ENCODE data around the gene PKP3. TPM values are rescaled to one million over a fixed set of nuclear protein-coding genes. Genes with fewer than 3 reads are reported as not detected.

The PKP3 gene
- polyA plus RNA-seq, 2 of the 4 experiments (the other 2 are of a cell fraction), result 12.1 to 25.9 TPM

DNA sequence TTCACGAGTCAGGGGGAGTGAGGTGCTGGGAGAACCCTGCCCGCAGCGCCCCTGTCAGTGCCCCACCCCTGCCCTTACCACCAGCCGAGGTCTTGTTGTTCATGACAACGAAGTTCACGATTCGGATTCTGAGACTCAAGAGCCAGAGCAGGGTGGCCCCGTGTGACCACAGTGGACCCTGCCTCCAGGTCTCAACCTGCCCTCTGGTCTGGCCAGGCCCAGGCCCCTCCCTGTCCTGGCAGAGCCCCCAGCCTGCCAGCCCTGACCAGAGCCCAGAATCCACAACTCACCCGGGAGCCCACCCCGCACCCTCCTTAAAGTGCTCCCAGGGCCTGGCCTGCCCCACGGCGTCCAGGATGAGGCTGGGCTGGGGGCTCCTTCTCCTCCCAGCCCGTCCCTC is 37.9 kb downstream of the PKP3 start:
- TF ChIP-seq MAFK (IDR thresholded peaks at IDR 0.05; ENCODE audit: partially characterized antibody), result no peak
- TF ChIP-seq FOSB (CRISPR knock-in tag; IDR thresholded peaks at IDR 0.05), result no peak
- Histone ChIP-seq H3K4me3 (no peak overlapping the region), H3K27ac (no peak overlapping the region), H3K9me3 (no peaks in the 10 kb centered on the region), H3K4me2 (no peak overlapping the region), H3K4me1 (peaks cover 5% of the 10 kb centered on the region; the same call in 1 of the 3 replicates)
- WGBS (ENCODE audit: missing lambda C conversion rate), result 70% methylated on average over 9 of the region's 13 CpGs
- ATAC-seq (no peak; a peak in 1 of 6 replicates), FAIRE-seq (no peak), DNase-seq (ENCODE audit: low read depth in 1 of 2, low spot score in 1 of 2) (no peak)
- ChIA-PET POLR2A (no interaction called here), CTCF (interaction anchor here (3.4 kb wide), 1 partner anchor 16 kb away, joined by 12 read pairs; no protein-coding TSS in a partner anchor)

DNA sequence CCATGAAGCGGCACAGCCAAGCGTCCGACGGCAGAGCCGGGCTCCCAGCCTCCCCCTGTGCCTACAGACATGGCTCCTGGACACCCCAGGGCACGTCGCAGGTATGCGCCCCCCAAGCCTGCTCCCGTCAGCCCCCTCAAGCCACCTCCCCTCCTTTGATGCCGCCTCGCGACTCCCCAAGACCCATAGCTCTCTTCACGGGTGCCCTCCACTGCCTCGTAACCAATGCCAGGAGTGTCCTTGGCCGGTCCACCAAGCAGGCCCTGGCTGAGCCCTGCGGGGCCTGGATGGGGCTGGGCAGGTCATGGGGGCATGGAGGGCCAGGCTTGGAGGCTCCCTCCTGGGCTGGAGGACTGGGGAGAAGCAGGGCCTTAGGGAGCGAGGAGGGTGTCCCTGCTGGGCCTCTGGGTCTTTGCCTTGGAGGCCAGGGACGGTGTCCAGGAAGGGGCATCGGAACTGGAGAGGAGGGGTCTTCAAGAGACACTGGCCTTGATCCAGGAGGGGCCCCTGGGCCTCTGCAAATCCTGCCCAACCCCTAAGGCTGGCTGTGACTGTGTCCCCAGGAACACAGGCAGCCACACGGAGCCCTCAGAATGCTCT is 38.6 kb downstream of the PKP3 start:
- H3K4me1 ChIP-seq, result peaks cover 5% of the 10 kb centered on the region; the same call in 1 of the 3 replicates
- H3K4me3 ChIP-seq, result no peak overlapping the region
- no peak overlapping the region for H3K27ac ChIP-seq
- DNase-seq (ENCODE audit: low read depth in 1 of 2, low spot score in 1 of 2) (no peak), ATAC-seq (no peak), FAIRE-seq (no peak)
- 80% methylated on average over 13 of the region's 20 CpGs for WGBS (ENCODE audit: missing lambda C conversion rate)
- peaks cover 6% of the 10 kb centered on the region; the same call in 1 of the 3 replicates for H3K9me3 ChIP-seq
- POLR2A ChIA-PET, result no interaction called here
- CTCF ChIA-PET, result interaction anchor here (3.4 kb wide), 1 partner anchor 15 kb away, joined by 12 read pairs; no protein-coding TSS in a partner anchor
- TF ChIP-seq FOXS1 (CRISPR knock-in tag; IDR thresholded peaks at IDR 0.05) (no peak), HEYL (CRISPR knock-in tag; IDR thresholded peaks at IDR 0.05) (no peak), POLR2A (IDR thresholded peaks at IDR 0.05; ENCODE audit: low read length) (no peak), RARB (CRISPR knock-in tag; IDR thresholded peaks at IDR 0.05) (no peak), HOXB13 (CRISPR knock-in tag; IDR thresholded peaks at IDR 0.05; ENCODE audit: low read depth) (no peak), KDM5A (IDR thresholded peaks at IDR 0.05) (no peak), JUN (IDR thresholded peaks at IDR 0.05) (no peak), RAD21 (conservative IDR thresholded peaks at IDR 0.05 in 1 of 2, IDR thresholded peaks at IDR 0.05 in 1 of 2) (no peak), TP53 (CRISPR knock-in tag; IDR thresholded peaks at IDR 0.05) (no peak), NR3C1 (IDR thresholded peaks at IDR 0.05) (no peak), BHLHE40 (IDR thresholded peaks at IDR 0.05; ENCODE audit: low read depth, low read length) (no peak), ZSCAN20 (CRISPR knock-in tag; IDR thresholded peaks at IDR 0.05) (no peak), ZFP36 (IDR thresholded peaks at IDR 0.05; ENCODE audit: borderline replicate concordance, partially characterized antibody) (no peak), NPAS2 (CRISPR knock-in tag; IDR thresholded peaks at IDR 0.05; ENCODE audit: borderline replicate concordance) (no peak), RCOR1 (IDR thresholded peaks at IDR 0.05; ENCODE audit: low read depth, low read length) (no peak)
- TF ChIP-seq, protein P1, sequence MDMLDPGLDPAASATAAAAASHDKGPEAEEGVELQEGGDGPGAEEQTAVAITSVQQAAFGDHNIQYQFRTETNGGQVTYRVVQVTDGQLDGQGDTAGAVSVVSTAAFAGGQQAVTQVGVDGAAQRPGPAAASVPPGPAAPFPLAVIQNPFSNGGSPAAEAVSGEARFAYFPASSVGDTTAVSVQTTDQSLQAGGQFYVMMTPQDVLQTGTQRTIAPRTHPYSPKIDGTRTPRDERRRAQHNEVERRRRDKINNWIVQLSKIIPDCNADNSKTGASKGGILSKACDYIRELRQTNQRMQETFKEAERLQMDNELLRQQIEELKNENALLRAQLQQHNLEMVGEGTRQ (IDR thresholded peaks at IDR 0.05), result no peak
- TF ChIP-seq, protein P2, sequence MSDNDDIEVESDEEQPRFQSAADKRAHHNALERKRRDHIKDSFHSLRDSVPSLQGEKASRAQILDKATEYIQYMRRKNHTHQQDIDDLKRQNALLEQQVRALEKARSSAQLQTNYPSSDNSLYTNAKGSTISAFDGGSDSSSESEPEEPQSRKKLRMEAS (IDR thresholded peaks at IDR 0.05), result no peak
- no peak overlapping the region for H3K4me2 ChIP-seq

DNA sequence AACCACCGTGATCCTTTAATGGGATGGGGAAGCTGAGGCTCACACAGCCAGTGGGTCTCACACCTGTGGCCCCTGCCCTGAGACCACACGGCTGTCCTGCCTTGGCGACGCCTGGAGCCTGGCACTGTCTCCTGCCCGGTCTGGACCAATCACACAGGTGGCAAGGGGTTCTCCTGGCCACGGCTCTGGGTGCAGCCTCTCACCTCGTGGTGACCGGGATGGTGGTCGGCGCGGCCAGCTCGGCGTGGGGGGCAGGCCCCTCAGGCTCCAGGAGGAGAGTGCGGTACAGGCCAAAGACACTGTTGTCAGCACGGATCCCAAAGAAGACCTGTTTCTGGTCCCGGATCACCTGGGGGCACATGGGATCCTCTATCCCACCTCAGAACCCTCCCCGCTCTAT is 39.1 kb downstream of the PKP3 start:
- POLR2A ChIA-PET, result no interaction called here
- TF ChIP-seq NR3C1 (IDR thresholded peaks at IDR 0.05), result no peak
- TF ChIP-seq TFCP2L1 (CRISPR knock-in tag; IDR thresholded peaks at IDR 0.05), result no peak
- no peak for TF ChIP-seq EP300 (IDR thresholded peaks at IDR 0.05)
- no peak for TF ChIP-seq CEBPB (IDR thresholded peaks at IDR 0.05)
- TF ChIP-seq CHD2 (IDR thresholded peaks at IDR 0.05; ENCODE audit: low read length, partially characterized antibody), result no peak

More for the DNA sequence above, 39.1 kb downstream of the PKP3 start:
- no peak for FAIRE-seq
- Histone ChIP-seq H3K27ac (no peak overlapping the region), H3K4me1 (peaks cover 5% of the 10 kb centered on the region; the same call in 1 of the 3 replicates), H3K4me2 (no peak overlapping the region), H3K9me3 (peaks cover 6% of the 10 kb centered on the region; the same call in 1 of the 3 replicates), H3K4me3 (no peak overlapping the region)
- no peak for DNase-seq (ENCODE audit: low read depth in 1 of 2, low spot score in 1 of 2)
- CTCF ChIA-PET, result interaction anchor here (1.0 to 3.4 kb wide), 2 partner anchors 15 to 17 kb away, joined by 3 to 12 read pairs; partner anchors contain the start of gene PTDSS2
- ATAC-seq, result no peak
- 85% methylated on average over 16 of the region's 17 CpGs for WGBS (ENCODE audit: missing lambda C conversion rate)
